ENCODE measurements around the gene SPR.

DNA sequence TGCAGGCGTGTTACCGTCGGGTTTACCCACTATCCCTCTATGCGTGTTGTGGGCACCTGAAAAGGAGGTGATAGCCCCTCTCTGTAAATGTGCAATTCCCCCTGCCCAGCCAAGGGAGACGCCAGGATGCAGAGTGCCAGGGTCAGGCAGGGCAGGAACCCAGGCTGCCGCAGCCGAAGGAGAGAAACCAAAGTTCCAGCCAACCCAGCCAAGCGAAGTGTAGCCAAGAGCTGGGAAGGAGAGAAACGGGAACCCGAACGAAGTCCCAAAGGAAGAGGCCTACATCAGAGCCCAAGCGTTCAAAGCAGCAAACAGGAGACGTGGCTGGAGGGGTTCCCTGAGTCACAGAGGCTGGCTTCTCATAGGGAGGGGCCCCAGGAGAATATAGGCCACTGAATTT, 24.2 kb upstream of the SPR start:
- TF ChIP-seq, protein P1, sequence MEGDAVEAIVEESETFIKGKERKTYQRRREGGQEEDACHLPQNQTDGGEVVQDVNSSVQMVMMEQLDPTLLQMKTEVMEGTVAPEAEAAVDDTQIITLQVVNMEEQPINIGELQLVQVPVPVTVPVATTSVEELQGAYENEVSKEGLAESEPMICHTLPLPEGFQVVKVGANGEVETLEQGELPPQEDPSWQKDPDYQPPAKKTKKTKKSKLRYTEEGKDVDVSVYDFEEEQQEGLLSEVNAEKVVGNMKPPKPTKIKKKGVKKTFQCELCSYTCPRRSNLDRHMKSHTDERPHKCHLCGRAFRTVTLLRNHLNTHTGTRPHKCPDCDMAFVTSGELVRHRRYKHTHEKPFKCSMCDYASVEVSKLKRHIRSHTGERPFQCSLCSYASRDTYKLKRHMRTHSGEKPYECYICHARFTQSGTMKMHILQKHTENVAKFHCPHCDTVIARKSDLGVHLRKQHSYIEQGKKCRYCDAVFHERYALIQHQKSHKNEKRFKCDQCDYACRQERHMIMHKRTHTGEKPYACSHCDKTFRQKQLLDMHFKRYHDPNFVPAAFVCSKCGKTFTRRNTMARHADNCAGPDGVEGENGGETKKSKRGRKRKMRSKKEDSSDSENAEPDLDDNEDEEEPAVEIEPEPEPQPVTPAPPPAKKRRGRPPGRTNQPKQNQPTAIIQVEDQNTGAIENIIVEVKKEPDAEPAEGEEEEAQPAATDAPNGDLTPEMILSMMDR (conservative IDR thresholded peaks at IDR 0.05 in 1 of 2, IDR thresholded peaks at IDR 0.05 in 1 of 2; ENCODE audit: low read depth in 1 of 2, low read length in 2 of 2) = no peak
- TF ChIP-seq EZH2 (IDR thresholded peaks at IDR 0.05; ENCODE audit: low read length, missing control alignments) = no peak

Data from fibroblast of lung (primary cell).